Fibroblast of skin of left biceps (primary cell): Measurements from ENCODE around the gene RGS3.

Experiments
- DNase-seq, 2 experiments: peaks; one replicate each; pipeline ENCODE4 v3.0.0-alpha.2; 2013; ENCODE audit warnings: low read depth in 2 of 2

The RGS3 gene

GRCh38 chr9:113529336-113530009, 65.9 kb downstream of the RGS3 start:
- DNase-seq, result no peak

GRCh38 chr9:113530022-113530635, 66.6 kb downstream of the RGS3 start:
- DNase-seq, result no peak

GRCh38 chr9:113530942-113531341, 67.4 kb downstream of the RGS3 start:
- no peak for DNase-seq

- no peak for DNase-seq
These were observed 68.6 kb downstream of the RGS3 start for GRCh38 chr9:113531919-113532808.

GRCh38 chr9:113532809-113533190, 69.3 kb downstream of the RGS3 start:
- no peak for DNase-seq

GRCh38 chr9:113533335-113534225, 70.1 kb downstream of the RGS3 start:
- DNase-seq, result no peak

GRCh38 chr9:113535756-113536155, 72.2 kb downstream of the RGS3 start:
- no peak for DNase-seq

GRCh38 chr9:113536166-113536482, 72.6 kb downstream of the RGS3 start:
- DNase-seq, result no peak

GRCh38 chr9:113536483-113537228, 73.1 kb downstream of the RGS3 start:
- DNase-seq, result no peak

- no peak for DNase-seq
These were observed 73.8 kb downstream of the RGS3 start for GRCh38 chr9:113537229-113537810.

GRCh38 chr9:113538131-113538530, 74.6 kb downstream of the RGS3 start:
- no peak for DNase-seq

GRCh38 chr9:113538701-113539430, 75.3 kb downstream of the RGS3 start:
- DNase-seq, result no peak

GRCh38 chr9:113540466-113540865, 76.9 kb downstream of the RGS3 start:
- no peak for DNase-seq

- peak in 1 of 2 experiments; percentile 23 for DNase-seq
These were observed 77.7 kb downstream of the RGS3 start for GRCh38 chr9:113541019-113541900.

GRCh38 chr9:113542006-113542405, 78.5 kb downstream of the RGS3 start:
- DNase-seq, result no peak

- no peak for DNase-seq
These were observed 79.2 kb downstream of the RGS3 start for GRCh38 chr9:113542741-113543140.

GRCh38 chr9:113543296-113543981, 79.9 kb downstream of the RGS3 start:
- no peak for DNase-seq

- no peak for DNase-seq
These were observed 80.4 kb downstream of the RGS3 start for GRCh38 chr9:113543982-113544303.

GRCh38 chr9:113545068-113545467, 81.5 kb downstream of the RGS3 start:
- DNase-seq, result no peak
